SJSA1 (cell line): ENCODE measurements around the gene ZNF652. TPM values are rescaled to one million over a fixed set of nuclear protein-coding genes. Genes with fewer than 3 reads are reported as not detected.
"Not testable (repeated sequence)": the region's sequence is repeated elsewhere in the genome, so short reads cannot be mapped to it uniquely, and the experiment has no call there.

Source experiments
- DNase-seq, 2 experiments: peaks; one replicate each; pipeline ENCODE4 v3.0.0-alpha.2; 2015 to 2020; ENCODE audit warnings: low spot score in 2 of 2, low read depth in 1 of 2
- H3K27ac ChIP-seq: fragments of 250-450 bp; sonication (Bioruptor Pico); 2 replicates; pipeline ENCODE4 v1.5.1; 2020; ENCODE audit warnings: mild to moderate bottlenecking, moderate library complexity
- H3K27me3 ChIP-seq: fragments of 250-450 bp; sonication (Bioruptor Pico); replicated peaks from 2 replicates; pipeline ENCODE4 v1.5.1; 2020; ENCODE audit warnings: mild to moderate bottlenecking, moderate library complexity
- H3K36me3 ChIP-seq: fragments of 250-450 bp; sonication (Bioruptor Pico); 2 replicates; pipeline ENCODE4 v1.5.1; 2020; ENCODE audit warnings: mild to moderate bottlenecking
- H3K4me1 ChIP-seq: fragments of 250-450 bp; sonication (Bioruptor Pico); replicated peaks from 2 replicates; pipeline ENCODE4 v1.6.1; 2021; ENCODE audit warnings: mild to moderate bottlenecking
- H3K4me3 ChIP-seq: fragments of 250-450 bp; sonication (Bioruptor Pico); 2 replicates; pipeline ENCODE4 v1.5.1; 2020; ENCODE audit warnings: mild to moderate bottlenecking
- H3K9me3 ChIP-seq: fragments of 250-450 bp; sonication (Bioruptor Pico); replicated peaks from 2 replicates; pipeline ENCODE4 v1.5.1; 2020; ENCODE audit warnings: mild to moderate bottlenecking
- total RNA-seq: library from RNA; depleted of rRNA; stranded (reverse); fragments of >200 nt; shearing (Covaris generic); gene quantifications from 2 replicates; pipeline ENCODE4 v1.2.3, GENCODE V29; 2014

Gene ZNF652
- total RNA-seq, 1 experiment from 2014 or later = 23.8 TPM

DNA sequence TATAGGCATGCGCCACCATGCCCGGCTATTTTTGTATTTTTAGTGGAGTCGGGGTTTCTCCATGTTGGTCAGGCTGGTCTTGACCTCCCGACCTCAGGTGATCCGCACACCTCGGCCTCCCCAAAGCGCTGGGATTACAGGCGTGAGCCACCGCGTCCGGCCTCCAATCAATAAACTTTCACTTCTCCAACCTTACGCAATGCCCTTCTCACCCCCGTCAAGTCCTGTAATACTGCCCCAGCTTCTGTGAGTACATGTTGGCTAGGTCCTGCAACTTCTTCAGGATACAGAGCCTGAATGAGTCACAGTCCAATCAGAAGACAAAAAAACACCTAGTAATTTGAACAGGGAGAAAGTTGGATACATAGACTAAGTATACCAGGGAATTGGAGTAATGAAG, 84.4 kb downstream of the ZNF652 start:
- no peaks in the 10 kb centered on the region for H3K36me3 ChIP-seq
- H3K27me3 ChIP-seq = no peaks in the 10 kb centered on the region
- no peaks in the 10 kb centered on the region for H3K9me3 ChIP-seq
- H3K27ac ChIP-seq = no peak overlapping the region
- no peaks in the 10 kb centered on the region for H3K4me1 ChIP-seq
- DNase-seq = no peak
- no peak overlapping the region for H3K4me3 ChIP-seq

- not testable (repeated sequence) for DNase-seq, H3K36me3 ChIP-seq, H3K4me1 ChIP-seq, H3K9me3 ChIP-seq, H3K27me3 ChIP-seq, H3K4me3 ChIP-seq, H3K27ac ChIP-seq
These were observed 86.1 kb downstream of the ZNF652 start for GRCh38 chr17:49275981-49276380.

DNA sequence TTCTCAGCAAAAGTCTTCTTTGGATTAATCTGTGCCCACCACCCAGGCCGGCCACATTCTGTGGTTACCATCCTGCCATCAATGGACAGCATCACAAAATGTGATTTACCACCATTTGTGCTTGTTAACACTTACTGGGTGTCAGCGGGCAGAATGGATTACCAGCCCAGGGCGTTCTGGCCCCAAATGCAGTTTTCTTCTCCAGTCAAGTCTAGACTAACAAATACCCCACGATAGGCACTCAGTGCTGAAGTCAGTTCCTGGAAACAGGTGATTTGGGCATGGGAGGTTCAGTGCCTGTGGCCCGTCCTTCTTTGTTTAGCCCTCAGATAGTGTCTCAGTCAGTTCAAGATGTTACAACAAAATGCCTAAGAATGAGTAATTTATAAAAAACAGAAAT, 92.7 kb downstream of the ZNF652 start:
- Histone ChIP-seq H3K27me3 (0 out of 2 replicates have a peak, but pooled peaks cover 6% of the 10 kb centered on the region), H3K36me3 (no peaks in the 10 kb centered on the region), H3K27ac (no peak overlapping the region), H3K4me3 (no peak overlapping the region), H3K4me1 (no peaks in the 10 kb centered on the region), H3K9me3 (no peaks in the 10 kb centered on the region)
- no peak for DNase-seq

- Histone ChIP-seq H3K27me3 (0 out of 2 replicates have a peak, but pooled peaks cover 6% of the 10 kb centered on the region), H3K36me3 (no peaks in the 10 kb centered on the region), H3K27ac (no peak overlapping the region), H3K9me3 (no peaks in the 10 kb centered on the region), H3K4me3 (no peak overlapping the region), H3K4me1 (no peaks in the 10 kb centered on the region)
- no peak for DNase-seq
These were observed 94.1 kb downstream of the ZNF652 start for GRCh38 chr17:49267912-49268311.

- H3K27me3 ChIP-seq = 0 out of 2 replicates have a peak, but pooled peaks cover 6% of the 10 kb centered on the region
- no peak for DNase-seq
- H3K9me3 ChIP-seq = no peaks in the 10 kb centered on the region
- no peaks in the 10 kb centered on the region; the same call in 1 of the 2 replicates for H3K4me1 ChIP-seq
- no peaks in the 10 kb centered on the region for H3K36me3 ChIP-seq
- no peak overlapping the region for H3K27ac ChIP-seq
- no peak overlapping the region for H3K4me3 ChIP-seq
These were observed 95.8 kb downstream of the ZNF652 start for GRCh38 chr17:49266233-49266632.

DNA sequence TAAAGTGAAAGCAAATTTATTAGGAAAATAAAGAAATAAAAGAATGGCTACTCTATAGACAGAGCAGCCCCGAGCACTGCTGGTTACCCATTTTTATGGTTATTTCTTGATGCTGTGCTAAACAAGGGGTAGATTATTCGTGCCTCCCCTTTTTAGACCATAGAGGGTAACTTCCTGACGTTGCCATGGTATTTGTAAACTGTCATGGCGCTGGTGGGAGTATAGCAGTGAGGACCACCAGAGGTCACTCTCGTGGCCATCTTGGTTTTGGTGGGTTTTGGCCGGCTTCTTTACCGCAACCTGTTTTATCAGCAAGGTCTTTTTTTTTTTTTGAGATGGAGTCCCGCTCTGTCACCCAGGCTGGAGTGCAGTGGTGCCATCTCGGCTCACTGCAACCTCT, 100.5 kb downstream of the ZNF652 start:
- H3K4me1 ChIP-seq = peaks cover 19% of the 10 kb centered on the region
- not testable (repeated sequence) for H3K36me3 ChIP-seq, H3K9me3 ChIP-seq, DNase-seq, H3K27me3 ChIP-seq, H3K27ac ChIP-seq, H3K4me3 ChIP-seq

DNA sequence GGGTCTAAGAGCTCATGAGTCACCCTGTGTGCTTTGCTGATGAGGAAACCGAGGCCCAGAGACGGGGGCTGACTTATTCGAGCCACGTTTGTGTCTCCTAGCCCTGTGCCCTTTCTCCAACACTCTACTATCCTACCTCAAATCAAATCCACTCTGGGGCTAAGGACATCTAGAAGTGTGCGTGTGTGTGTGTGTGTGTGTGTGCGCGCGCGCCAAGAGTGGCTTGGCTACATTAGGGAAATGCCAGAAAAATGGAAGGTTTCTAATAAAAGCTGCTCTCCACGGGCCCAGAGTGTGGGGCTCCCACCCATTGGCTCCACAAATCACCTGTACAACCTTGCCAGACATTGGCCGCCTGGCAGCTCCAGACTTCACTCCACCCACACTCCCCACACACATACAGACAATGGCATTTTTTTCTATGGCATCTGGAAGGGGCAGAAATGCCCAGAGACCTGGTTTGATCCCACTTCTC, 101.2 kb downstream of the ZNF652 start:
- no peaks in the 10 kb centered on the region for H3K36me3 ChIP-seq
- no peak for DNase-seq
- H3K27me3 ChIP-seq = no peaks in the 10 kb centered on the region
- peak overlapping the region; percentile 57 for H3K4me3 ChIP-seq
- peak overlapping the region; percentile 79 for H3K27ac ChIP-seq
- H3K4me1 ChIP-seq = peaks cover 19% of the 10 kb centered on the region
- no peaks in the 10 kb centered on the region for H3K9me3 ChIP-seq

DNA sequence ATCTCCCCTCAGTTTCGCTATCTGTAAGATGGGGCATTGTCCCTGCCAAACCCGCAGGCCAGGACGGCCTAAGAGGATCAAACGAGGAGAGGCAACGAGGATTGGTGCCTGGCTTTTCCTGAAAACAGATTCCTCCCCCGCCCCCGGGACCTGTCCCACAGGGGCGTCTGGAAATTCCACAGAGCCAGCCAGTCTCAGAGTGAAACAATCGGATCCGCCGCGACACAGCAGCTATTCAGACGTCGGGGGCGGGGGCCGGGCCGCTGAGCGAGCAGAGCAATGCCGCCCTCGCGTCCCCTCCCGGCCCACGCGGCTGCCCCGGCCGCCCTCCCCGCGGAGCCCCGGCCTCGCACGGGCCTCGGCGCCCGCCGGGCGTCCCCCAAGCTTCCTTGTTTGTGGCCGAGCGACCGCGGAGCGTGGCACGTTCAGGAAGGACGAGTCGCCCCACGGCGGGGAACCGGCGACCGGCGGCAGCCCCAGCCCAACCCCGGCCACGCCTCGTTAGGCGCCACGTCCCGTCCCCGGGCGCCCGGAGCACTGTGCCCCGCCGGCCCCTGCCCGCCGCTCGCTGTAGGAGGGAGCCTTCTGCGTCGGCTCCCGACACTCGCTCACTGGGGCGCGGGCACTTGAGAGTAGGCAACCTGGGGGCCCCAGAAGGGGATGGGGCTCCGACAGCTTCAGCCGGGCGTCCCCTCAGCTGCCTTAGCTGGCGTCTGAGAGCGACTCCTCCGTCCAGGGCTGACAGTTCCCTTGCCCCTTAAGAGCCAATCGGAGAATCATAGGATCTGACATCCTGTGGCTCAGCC, 101.8 kb downstream of the ZNF652 start:
- peak overlapping the region; percentile 79 for H3K27ac ChIP-seq
- peak overlapping the region; percentile 57 for H3K4me3 ChIP-seq
- no peaks in the 10 kb centered on the region for H3K9me3 ChIP-seq
- peaks cover 19% of the 10 kb centered on the region for H3K4me1 ChIP-seq
- DNase-seq = peak; percentile 88
- H3K27me3 ChIP-seq = no peaks in the 10 kb centered on the region
- no peaks in the 10 kb centered on the region for H3K36me3 ChIP-seq

DNA sequence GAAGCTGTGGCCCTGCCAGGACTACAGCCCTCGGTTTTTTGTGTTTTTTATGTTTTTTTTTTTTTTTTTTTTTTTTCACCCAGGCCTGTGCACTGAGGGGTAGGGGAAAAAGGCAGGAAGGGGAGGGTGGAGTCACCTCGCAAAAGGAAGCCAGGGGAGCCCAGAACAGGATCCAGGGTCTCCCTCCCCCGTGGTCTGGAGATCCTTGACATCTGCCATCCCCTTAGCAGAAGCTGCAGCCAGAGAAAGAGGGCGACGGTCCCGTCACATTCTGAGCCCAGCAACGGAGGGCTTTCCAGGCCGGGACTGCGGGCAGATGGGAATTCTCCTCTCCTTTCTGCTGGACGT, 102.4 kb downstream of the ZNF652 start:
- Histone ChIP-seq H3K4me3 (peak overlapping the region; percentile 57), H3K27me3 (no peaks in the 10 kb centered on the region), H3K4me1 (peaks cover 19% of the 10 kb centered on the region), H3K27ac (peak overlapping the region; percentile 79), H3K36me3 (no peaks in the 10 kb centered on the region), H3K9me3 (no peaks in the 10 kb centered on the region)
- DNase-seq = no peak

GRCh38 chr17:49258394-49258793, 103.7 kb downstream of the ZNF652 start:
- peaks cover 19% of the 10 kb centered on the region for H3K4me1 ChIP-seq
- H3K27me3 ChIP-seq = no peaks in the 10 kb centered on the region
- no peaks in the 10 kb centered on the region for H3K9me3 ChIP-seq
- no peaks in the 10 kb centered on the region for H3K36me3 ChIP-seq
- no peak overlapping the region for H3K27ac ChIP-seq
- no peak overlapping the region for H3K4me3 ChIP-seq
- DNase-seq = no peak

DNA sequence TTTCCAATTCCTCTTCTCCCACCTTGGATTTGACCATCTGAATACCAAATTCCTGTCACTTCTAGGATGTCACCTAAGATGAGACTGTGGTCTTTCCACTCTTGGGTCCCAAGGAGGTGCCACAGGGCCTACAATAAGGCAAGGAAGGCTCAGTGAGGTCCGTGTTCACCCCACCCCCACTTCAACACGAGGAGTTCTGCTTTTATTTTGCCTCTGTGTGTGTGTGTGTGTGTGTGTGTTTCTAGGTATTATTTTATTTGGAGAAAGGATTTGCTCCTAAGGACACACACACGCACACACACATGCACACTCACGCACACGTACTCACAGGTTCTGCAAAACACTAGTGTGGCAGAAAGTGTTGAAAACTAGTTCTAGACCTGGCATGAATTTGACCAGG, 106.9 kb downstream of the ZNF652 start:
- Histone ChIP-seq H3K4me1 (peaks cover 10% of the 10 kb centered on the region), H3K9me3 (no peaks in the 10 kb centered on the region), H3K36me3 (no peaks in the 10 kb centered on the region), H3K27ac (no peak overlapping the region), H3K27me3 (no peaks in the 10 kb centered on the region), H3K4me3 (no peak overlapping the region)
- no peak for DNase-seq

- no peak overlapping the region for H3K27ac ChIP-seq
- H3K4me1 ChIP-seq = 0 out of 2 replicates have a peak, but pooled peaks cover 4% of the 10 kb centered on the region
- H3K4me3 ChIP-seq = no peak overlapping the region
- DNase-seq = no peak
- H3K27me3 ChIP-seq = no peaks in the 10 kb centered on the region
- H3K9me3 ChIP-seq = no peaks in the 10 kb centered on the region
- H3K36me3 ChIP-seq = no peaks in the 10 kb centered on the region
These were observed 108.0 kb downstream of the ZNF652 start for GRCh38 chr17:49254066-49254465.

GRCh38 chr17:49252148-49252695, 109.8 kb downstream of the ZNF652 start:
- no peaks in the 10 kb centered on the region for H3K9me3 ChIP-seq
- H3K4me3 ChIP-seq = no peak overlapping the region
- DNase-seq = no peak
- H3K27me3 ChIP-seq = no peaks in the 10 kb centered on the region
- H3K4me1 ChIP-seq = 0 out of 2 replicates have a peak, but pooled peaks cover 4% of the 10 kb centered on the region
- H3K36me3 ChIP-seq = no peaks in the 10 kb centered on the region
- H3K27ac ChIP-seq = no peak overlapping the region

DNA sequence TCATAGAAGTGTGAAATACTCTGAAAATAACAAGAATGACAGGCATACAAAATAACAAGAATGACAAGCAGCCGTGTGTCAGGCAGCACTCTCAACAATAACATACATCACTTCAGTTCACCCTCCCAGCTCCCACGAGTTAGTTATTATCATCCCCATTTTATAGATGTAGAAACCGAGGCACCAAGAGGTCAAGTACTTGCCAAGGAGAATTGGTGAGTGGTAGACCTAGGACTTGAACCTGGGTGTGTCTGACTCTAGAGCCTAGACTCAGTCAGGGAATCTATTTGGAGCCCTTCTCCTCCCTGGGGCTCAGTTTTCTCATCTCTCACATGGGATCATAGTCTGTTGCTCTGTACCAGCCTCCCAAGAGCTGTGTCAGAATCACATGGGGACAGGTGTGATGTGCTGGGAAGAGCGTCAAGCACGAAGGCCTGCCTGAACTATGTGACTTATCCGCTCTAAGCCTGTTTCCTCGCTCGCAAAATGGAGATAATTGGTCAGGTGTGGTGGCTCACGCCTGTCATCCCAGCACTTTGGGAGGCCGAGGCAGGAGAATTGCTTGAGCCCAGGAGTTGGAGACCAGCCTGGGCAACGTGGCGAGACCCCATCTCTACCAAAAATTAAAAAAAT, 112.0 kb downstream of the ZNF652 start:
- Histone ChIP-seq H3K27me3 (no peaks in the 10 kb centered on the region), H3K9me3 (no peaks in the 10 kb centered on the region), H3K4me1 (0 out of 2 replicates have a peak, but pooled peaks cover 4% of the 10 kb centered on the region), H3K4me3 (no peak overlapping the region), H3K36me3 (no peaks in the 10 kb centered on the region), H3K27ac (no peak overlapping the region)
- DNase-seq = no peak
